H1 (cell line): Measurements from ENCODE around the gene SUGP2. TPM values are rescaled to one million over a fixed set of nuclear protein-coding genes. Genes with fewer than 3 reads are reported as not detected.

Experiments
- BRCA1 ChIP-seq: IDR thresholded peaks from 2 replicates; pipeline ENCODE4 v1.6.1; 2012; ENCODE audit warnings: low read depth, low read length, improper control_type of control experiment
- KDM5A ChIP-seq: fragments of 200-600 bp; IDR thresholded peaks from 2 replicates; pipeline ENCODE4 v1.7.1; 2012; ENCODE audit warnings: mild to moderate bottlenecking, low read length, inconsistent platforms, mixed read lengths
- PHF8 ChIP-seq: fragments of 200-600 bp; sonication (generic); conservative IDR thresholded peaks from 2 replicates; pipeline ENCODE4 v1.7.1; 2012; ENCODE audit warnings: low read depth, mild to moderate bottlenecking, inconsistent platforms, low read length, moderate library complexity
- RXRA ChIP-seq: IDR thresholded peaks from 2 replicates; pipeline ENCODE4 v1.6.1; 2011; ENCODE audit warnings: low read depth, mild to moderate bottlenecking, low read length, moderate library complexity; ENCODE audit not compliant: insufficient read depth
- SAP30 ChIP-seq: fragments of 300-600 bp; sonication (generic); IDR thresholded peaks from 2 replicates; pipeline ENCODE4 v1.7.1; 2012; ENCODE audit warnings: low read length, moderate library complexity, mild to moderate bottlenecking, inconsistent platforms; ENCODE audit not compliant: insufficient read depth, insufficient replicate concordance
- TAF7 ChIP-seq: optimal IDR thresholded peaks from 2 replicates; pipeline ENCODE3; 2011; ENCODE audit warnings: low read depth, mild to moderate bottlenecking, inconsistent platforms, low read length, moderate library complexity, borderline replicate concordance
- polyA plus RNA-seq, 7 experiments: library from polyadenylated mRNA; depleted of rRNA in 3 of 7; stranded (reverse) in 5 of 7; unstranded in 2 of 7; fragments of >200 nt in 5 of 7; fragments of 200-250 nt in 2 of 7; gene quantifications; 1 replicate in 5 of 7; 2 replicates in 1 of 7; 4 replicates in 1 of 7; pipeline versions ENCODE4 v1.2.1 to v1.2.3, GENCODE V29; 2011 to 2013; ENCODE audit warnings: missing spikeins in 2 of 7, mixed read lengths in 2 of 7
- total RNA-seq: library from RNA; stranded (reverse); fragmentation: NEBNext Ultra II Directional; extraction: Animal tissue kit (Norgen Biotek cat#: 25700); gene quantifications from 2 replicates; pipeline ENCODE4 v1.2.1, GENCODE V29; 2021
- TF ChIP-seq, protein P1 (sequence below): fragments of 300-600 bp; sonication (generic); IDR thresholded peaks from 2 replicates; pipeline ENCODE4 v1.7.1; 2012; ENCODE audit warnings: low read length, moderate library complexity, mild to moderate bottlenecking, inconsistent platforms; ENCODE audit not compliant: insufficient replicate concordance

The SUGP2 gene
- total and polyA plus RNA-seq, 2 of the 8 experiments (the other 6 are each of a cell fraction or from before 2014, with no cell fraction given): 57.7 to 114 TPM

GRCh38 chr19:18982669-18983068, 50.6 kb downstream of the SUGP2 start (continued):
- no peak for TF ChIP-seq TAF7
- TF ChIP-seq RXRA: no peak
- no peak for TF ChIP-seq BRCA1
- TF ChIP-seq, protein P1, sequence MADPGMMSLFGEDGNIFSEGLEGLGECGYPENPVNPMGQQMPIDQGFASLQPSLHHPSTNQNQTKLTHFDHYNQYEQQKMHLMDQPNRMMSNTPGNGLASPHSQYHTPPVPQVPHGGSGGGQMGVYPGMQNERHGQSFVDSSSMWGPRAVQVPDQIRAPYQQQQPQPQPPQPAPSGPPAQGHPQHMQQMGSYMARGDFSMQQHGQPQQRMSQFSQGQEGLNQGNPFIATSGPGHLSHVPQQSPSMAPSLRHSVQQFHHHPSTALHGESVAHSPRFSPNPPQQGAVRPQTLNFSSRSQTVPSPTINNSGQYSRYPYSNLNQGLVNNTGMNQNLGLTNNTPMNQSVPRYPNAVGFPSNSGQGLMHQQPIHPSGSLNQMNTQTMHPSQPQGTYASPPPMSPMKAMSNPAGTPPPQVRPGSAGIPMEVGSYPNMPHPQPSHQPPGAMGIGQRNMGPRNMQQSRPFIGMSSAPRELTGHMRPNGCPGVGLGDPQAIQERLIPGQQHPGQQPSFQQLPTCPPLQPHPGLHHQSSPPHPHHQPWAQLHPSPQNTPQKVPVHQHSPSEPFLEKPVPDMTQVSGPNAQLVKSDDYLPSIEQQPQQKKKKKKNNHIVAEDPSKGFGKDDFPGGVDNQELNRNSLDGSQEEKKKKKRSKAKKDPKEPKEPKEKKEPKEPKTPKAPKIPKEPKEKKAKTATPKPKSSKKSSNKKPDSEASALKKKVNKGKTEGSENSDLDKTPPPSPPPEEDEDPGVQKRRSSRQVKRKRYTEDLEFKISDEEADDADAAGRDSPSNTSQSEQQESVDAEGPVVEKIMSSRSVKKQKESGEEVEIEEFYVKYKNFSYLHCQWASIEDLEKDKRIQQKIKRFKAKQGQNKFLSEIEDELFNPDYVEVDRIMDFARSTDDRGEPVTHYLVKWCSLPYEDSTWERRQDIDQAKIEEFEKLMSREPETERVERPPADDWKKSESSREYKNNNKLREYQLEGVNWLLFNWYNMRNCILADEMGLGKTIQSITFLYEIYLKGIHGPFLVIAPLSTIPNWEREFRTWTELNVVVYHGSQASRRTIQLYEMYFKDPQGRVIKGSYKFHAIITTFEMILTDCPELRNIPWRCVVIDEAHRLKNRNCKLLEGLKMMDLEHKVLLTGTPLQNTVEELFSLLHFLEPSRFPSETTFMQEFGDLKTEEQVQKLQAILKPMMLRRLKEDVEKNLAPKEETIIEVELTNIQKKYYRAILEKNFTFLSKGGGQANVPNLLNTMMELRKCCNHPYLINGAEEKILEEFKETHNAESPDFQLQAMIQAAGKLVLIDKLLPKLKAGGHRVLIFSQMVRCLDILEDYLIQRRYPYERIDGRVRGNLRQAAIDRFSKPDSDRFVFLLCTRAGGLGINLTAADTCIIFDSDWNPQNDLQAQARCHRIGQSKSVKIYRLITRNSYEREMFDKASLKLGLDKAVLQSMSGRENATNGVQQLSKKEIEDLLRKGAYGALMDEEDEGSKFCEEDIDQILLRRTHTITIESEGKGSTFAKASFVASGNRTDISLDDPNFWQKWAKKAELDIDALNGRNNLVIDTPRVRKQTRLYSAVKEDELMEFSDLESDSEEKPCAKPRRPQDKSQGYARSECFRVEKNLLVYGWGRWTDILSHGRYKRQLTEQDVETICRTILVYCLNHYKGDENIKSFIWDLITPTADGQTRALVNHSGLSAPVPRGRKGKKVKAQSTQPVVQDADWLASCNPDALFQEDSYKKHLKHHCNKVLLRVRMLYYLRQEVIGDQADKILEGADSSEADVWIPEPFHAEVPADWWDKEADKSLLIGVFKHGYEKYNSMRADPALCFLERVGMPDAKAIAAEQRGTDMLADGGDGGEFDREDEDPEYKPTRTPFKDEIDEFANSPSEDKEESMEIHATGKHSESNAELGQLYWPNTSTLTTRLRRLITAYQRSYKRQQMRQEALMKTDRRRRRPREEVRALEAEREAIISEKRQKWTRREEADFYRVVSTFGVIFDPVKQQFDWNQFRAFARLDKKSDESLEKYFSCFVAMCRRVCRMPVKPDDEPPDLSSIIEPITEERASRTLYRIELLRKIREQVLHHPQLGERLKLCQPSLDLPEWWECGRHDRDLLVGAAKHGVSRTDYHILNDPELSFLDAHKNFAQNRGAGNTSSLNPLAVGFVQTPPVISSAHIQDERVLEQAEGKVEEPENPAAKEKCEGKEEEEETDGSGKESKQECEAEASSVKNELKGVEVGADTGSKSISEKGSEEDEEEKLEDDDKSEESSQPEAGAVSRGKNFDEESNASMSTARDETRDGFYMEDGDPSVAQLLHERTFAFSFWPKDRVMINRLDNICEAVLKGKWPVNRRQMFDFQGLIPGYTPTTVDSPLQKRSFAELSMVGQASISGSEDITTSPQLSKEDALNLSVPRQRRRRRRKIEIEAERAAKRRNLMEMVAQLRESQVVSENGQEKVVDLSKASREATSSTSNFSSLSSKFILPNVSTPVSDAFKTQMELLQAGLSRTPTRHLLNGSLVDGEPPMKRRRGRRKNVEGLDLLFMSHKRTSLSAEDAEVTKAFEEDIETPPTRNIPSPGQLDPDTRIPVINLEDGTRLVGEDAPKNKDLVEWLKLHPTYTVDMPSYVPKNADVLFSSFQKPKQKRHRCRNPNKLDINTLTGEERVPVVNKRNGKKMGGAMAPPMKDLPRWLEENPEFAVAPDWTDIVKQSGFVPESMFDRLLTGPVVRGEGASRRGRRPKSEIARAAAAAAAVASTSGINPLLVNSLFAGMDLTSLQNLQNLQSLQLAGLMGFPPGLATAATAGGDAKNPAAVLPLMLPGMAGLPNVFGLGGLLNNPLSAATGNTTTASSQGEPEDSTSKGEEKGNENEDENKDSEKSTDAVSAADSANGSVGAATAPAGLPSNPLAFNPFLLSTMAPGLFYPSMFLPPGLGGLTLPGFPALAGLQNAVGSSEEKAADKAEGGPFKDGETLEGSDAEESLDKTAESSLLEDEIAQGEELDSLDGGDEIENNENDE: no peak
- no peak for TF ChIP-seq SAP30
- no peak for TF ChIP-seq PHF8
- TF ChIP-seq KDM5A: no peak
